ENCODE data around the gene SLC7A10.

Gene SLC7A10

GRCh38 chr19:33236696-33237390, 11.2 kb upstream of the SLC7A10 start:
- no peak overlapping the region for H3K27ac ChIP-seq (ENCODE audit: low read depth, low read length, severe bottlenecking)
- no peaks in the 10 kb centered on the region for H3K4me1 ChIP-seq (ENCODE audit: control insufficient read depth, insufficient read depth, low read length, poor library complexity, severe bottlenecking)
- H3K36me3 ChIP-seq (ENCODE audit: control insufficient read depth, insufficient read depth, low read length): no peaks in the 10 kb centered on the region
- H3K9me3 ChIP-seq (ENCODE audit: control insufficient read depth, low read length): no peaks in the 10 kb centered on the region
- no peak overlapping the region for H3K4me3 ChIP-seq (ENCODE audit: extremely low read depth, insufficient read depth, low read length, poor library complexity, severe bottlenecking)
- WGBS, 2 experiments (ENCODE audit: insufficient coverage in 2 of 2): 85 to 86% methylated on average over 14 of the region's 16 CpGs

- Histone ChIP-seq H3K4me1 (ENCODE audit: control insufficient read depth, insufficient read depth, low read length, poor library complexity, severe bottlenecking) (no peaks in the 10 kb centered on the region), H3K36me3 (ENCODE audit: control insufficient read depth, insufficient read depth, low read length) (no peaks in the 10 kb centered on the region), H3K4me3 (ENCODE audit: extremely low read depth, insufficient read depth, low read length, poor library complexity, severe bottlenecking) (no peak overlapping the region), H3K27ac (ENCODE audit: low read depth, low read length, severe bottlenecking) (no peak overlapping the region), H3K9me3 (ENCODE audit: control insufficient read depth, low read length) (no peaks in the 10 kb centered on the region)
- 90 to 96% methylated on average over 17 to 20 of the region's 20 CpGs for WGBS, 2 experiments (ENCODE audit: insufficient coverage in 2 of 2)
Observed at GRCh38 chr19:33235996-33236350, 10.3 kb upstream of the SLC7A10 start.

- Histone ChIP-seq H3K4me1 (ENCODE audit: control insufficient read depth, insufficient read depth, low read length, poor library complexity, severe bottlenecking) (no peaks in the 10 kb centered on the region), H3K9me3 (ENCODE audit: control insufficient read depth, low read length) (no peaks in the 10 kb centered on the region), H3K36me3 (ENCODE audit: control insufficient read depth, insufficient read depth, low read length) (no peaks in the 10 kb centered on the region), H3K4me3 (ENCODE audit: extremely low read depth, insufficient read depth, low read length, poor library complexity, severe bottlenecking) (no peak overlapping the region), H3K27ac (ENCODE audit: low read depth, low read length, severe bottlenecking) (no peak overlapping the region)
- 69 to 70% methylated on average over 27 to 28 of the region's 30 CpGs for WGBS, 2 experiments (ENCODE audit: insufficient coverage in 2 of 2)
Observed at GRCh38 chr19:33235269-33235995, 9.8 kb upstream of the SLC7A10 start.

- Histone ChIP-seq H3K36me3 (ENCODE audit: control insufficient read depth, insufficient read depth, low read length) (no peaks in the 10 kb centered on the region), H3K4me3 (ENCODE audit: extremely low read depth, insufficient read depth, low read length, poor library complexity, severe bottlenecking) (no peak overlapping the region), H3K4me1 (ENCODE audit: control insufficient read depth, insufficient read depth, low read length, poor library complexity, severe bottlenecking) (no peaks in the 10 kb centered on the region), H3K27ac (ENCODE audit: low read depth, low read length, severe bottlenecking) (no peak overlapping the region), H3K9me3 (ENCODE audit: control insufficient read depth, low read length) (peaks cover under 1% of the 10 kb centered on the region)
- 74 to 79% methylated on average over 6 to 8 of the region's 9 CpGs for WGBS, 2 experiments (ENCODE audit: insufficient coverage in 2 of 2)
Observed at GRCh38 chr19:33234736-33235135, 9.1 kb upstream of the SLC7A10 start.

- Histone ChIP-seq H3K36me3 (ENCODE audit: control insufficient read depth, insufficient read depth, low read length) (no peaks in the 10 kb centered on the region), H3K4me3 (ENCODE audit: extremely low read depth, insufficient read depth, low read length, poor library complexity, severe bottlenecking) (no peak overlapping the region), H3K27ac (ENCODE audit: low read depth, low read length, severe bottlenecking) (no peak overlapping the region), H3K9me3 (ENCODE audit: control insufficient read depth, low read length) (peaks cover 6% of the 10 kb centered on the region), H3K4me1 (ENCODE audit: control insufficient read depth, insufficient read depth, low read length, poor library complexity, severe bottlenecking) (no peaks in the 10 kb centered on the region)
- 78 to 100% methylated on average over 2 to 4 of the region's 8 CpGs for WGBS, 2 experiments (ENCODE audit: insufficient coverage in 2 of 2)
Observed at GRCh38 chr19:33234092-33234491, 8.4 kb upstream of the SLC7A10 start.

GRCh38 chr19:33233056-33233873, 7.6 kb upstream of the SLC7A10 start:
- WGBS, 2 experiments (ENCODE audit: insufficient coverage in 2 of 2): 90 to 95% methylated on average over 9 of the region's 9 CpGs

GRCh38 chr19:33232656-33233055, 7.0 kb upstream of the SLC7A10 start:
- Histone ChIP-seq H3K4me1 (ENCODE audit: control insufficient read depth, insufficient read depth, low read length, poor library complexity, severe bottlenecking) (no peaks in the 10 kb centered on the region), H3K4me3 (ENCODE audit: extremely low read depth, insufficient read depth, low read length, poor library complexity, severe bottlenecking) (no peak overlapping the region)
- 77 to 84% methylated on average over 10 to 12 of the region's 12 CpGs for WGBS, 2 experiments (ENCODE audit: insufficient coverage in 2 of 2)

More at GRCh38 chr19:33233056-33233873, 7.6 kb upstream of the SLC7A10 start:
- Histone ChIP-seq H3K9me3 (ENCODE audit: control insufficient read depth, low read length) (peaks cover 13% of the 10 kb centered on the region), H3K4me1 (ENCODE audit: control insufficient read depth, insufficient read depth, low read length, poor library complexity, severe bottlenecking) (no peaks in the 10 kb centered on the region), H3K27ac (ENCODE audit: low read depth, low read length, severe bottlenecking) (no peak overlapping the region), H3K36me3 (ENCODE audit: control insufficient read depth, insufficient read depth, low read length) (no peaks in the 10 kb centered on the region), H3K4me3 (ENCODE audit: extremely low read depth, insufficient read depth, low read length, poor library complexity, severe bottlenecking) (no peak overlapping the region)

GRCh38 chr19:33231511-33231910, 5.9 kb upstream of the SLC7A10 start:
- H3K9me3 ChIP-seq (ENCODE audit: control insufficient read depth, low read length): peaks cover 24% of the 10 kb centered on the region
- no peaks in the 10 kb centered on the region for H3K36me3 ChIP-seq (ENCODE audit: control insufficient read depth, insufficient read depth, low read length)
- H3K4me3 ChIP-seq (ENCODE audit: extremely low read depth, insufficient read depth, low read length, poor library complexity, severe bottlenecking): no peak overlapping the region
- H3K27ac ChIP-seq (ENCODE audit: low read depth, low read length, severe bottlenecking): no peak overlapping the region
- WGBS, 2 experiments (ENCODE audit: insufficient coverage in 2 of 2): 94 to 97% methylated on average over 4 of the region's 5 CpGs
- H3K4me1 ChIP-seq (ENCODE audit: control insufficient read depth, insufficient read depth, low read length, poor library complexity, severe bottlenecking): peaks cover 2% of the 10 kb centered on the region

More at GRCh38 chr19:33232656-33233055, 7.0 kb upstream of the SLC7A10 start:
- Histone ChIP-seq H3K9me3 (ENCODE audit: control insufficient read depth, low read length) (peaks cover 17% of the 10 kb centered on the region), H3K36me3 (ENCODE audit: control insufficient read depth, insufficient read depth, low read length) (no peaks in the 10 kb centered on the region), H3K27ac (ENCODE audit: low read depth, low read length, severe bottlenecking) (no peak overlapping the region)

- 88 to 100% methylated on average over 2 to 3 of the region's 5 CpGs for WGBS, 2 experiments (ENCODE audit: insufficient coverage in 2 of 2)
- H3K4me3 ChIP-seq (ENCODE audit: extremely low read depth, insufficient read depth, low read length, poor library complexity, severe bottlenecking): no peak overlapping the region
- no peak overlapping the region for H3K27ac ChIP-seq (ENCODE audit: low read depth, low read length, severe bottlenecking)
- no peaks in the 10 kb centered on the region for H3K36me3 ChIP-seq (ENCODE audit: control insufficient read depth, insufficient read depth, low read length)
- H3K9me3 ChIP-seq (ENCODE audit: control insufficient read depth, low read length): peaks cover 24% of the 10 kb centered on the region
- peaks cover 9% of the 10 kb centered on the region for H3K4me1 ChIP-seq (ENCODE audit: control insufficient read depth, insufficient read depth, low read length, poor library complexity, severe bottlenecking)
Observed at GRCh38 chr19:33229962-33230361, 4.3 kb upstream of the SLC7A10 start.

GRCh38 chr19:33227870-33228599, 2.4 kb upstream of the SLC7A10 start:
- WGBS, 2 experiments (ENCODE audit: insufficient coverage in 2 of 2): no CpG with 5 or more reads among the region's 1 CpG
- Histone ChIP-seq H3K36me3 (ENCODE audit: control insufficient read depth, insufficient read depth, low read length) (no peaks in the 10 kb centered on the region), H3K9me3 (ENCODE audit: control insufficient read depth, low read length) (peaks cover 24% of the 10 kb centered on the region), H3K27ac (ENCODE audit: low read depth, low read length, severe bottlenecking) (no peak overlapping the region), H3K4me3 (ENCODE audit: extremely low read depth, insufficient read depth, low read length, poor library complexity, severe bottlenecking) (no peak overlapping the region), H3K4me1 (ENCODE audit: control insufficient read depth, insufficient read depth, low read length, poor library complexity, severe bottlenecking) (peaks cover 9% of the 10 kb centered on the region)

Measured in mesodermal cell (in vitro differentiated cells).